Progenitor cell of endocrine pancreas (in vitro differentiated cells): Measurements from ENCODE around the gene GLYR1. TPM values are rescaled to one million over a fixed set of nuclear protein-coding genes. Genes with fewer than 3 reads are reported as not detected.

Source experiments
- DNase-seq: peaks from one replicate; pipeline ENCODE4 v3.0.0; 2021; ENCODE audit warnings: low spot score; ENCODE audit not compliant: unreplicated experiment
- H3K27ac Mint-ChIP-seq: 2 replicates; pipeline ENCODE4 v1.8.0; 2021; ENCODE audit warnings: mild to moderate bottlenecking, moderate library complexity, mixed read lengths
- H3K27me3 Mint-ChIP-seq: 2 replicates; pipeline ENCODE4 v1.8.0; 2021; ENCODE audit warnings: mixed read lengths
- H3K36me3 Mint-ChIP-seq: 2 replicates; pipeline ENCODE4 v1.8.0; 2022; ENCODE audit warnings: mixed read lengths; ENCODE audit not compliant: insufficient read depth
- H3K4me1 Mint-ChIP-seq: 2 replicates; pipeline ENCODE4 v1.8.0; 2021; ENCODE audit warnings: low read depth, mixed read lengths
- H3K4me3 Mint-ChIP-seq: 2 replicates; pipeline ENCODE4 v1.8.0; 2021; ENCODE audit warnings: low read depth, mild to moderate bottlenecking, moderate library complexity, mixed read lengths
- H3K9me3 Mint-ChIP-seq: 2 replicates; pipeline ENCODE4 v1.8.0; 2021; ENCODE audit warnings: low read depth, mixed read lengths
- total RNA-seq: library from RNA; stranded (reverse); gene quantifications from 2 replicates; pipeline ENCODE4 v1.2.1, GENCODE V29; 2021
- TF ChIP-seq, protein P1 (sequence below): fragments of 200-600 bp; sonication (generic); IDR thresholded peaks from one replicate; pipeline ENCODE4 v1.5.0; 2021; ENCODE audit warnings: antibody characterized with exemption, mild to moderate bottlenecking; ENCODE audit not compliant: unreplicated experiment

The GLYR1 gene
- total RNA-seq, 1 donor from 2014 or later, result 129 TPM

DNA sequence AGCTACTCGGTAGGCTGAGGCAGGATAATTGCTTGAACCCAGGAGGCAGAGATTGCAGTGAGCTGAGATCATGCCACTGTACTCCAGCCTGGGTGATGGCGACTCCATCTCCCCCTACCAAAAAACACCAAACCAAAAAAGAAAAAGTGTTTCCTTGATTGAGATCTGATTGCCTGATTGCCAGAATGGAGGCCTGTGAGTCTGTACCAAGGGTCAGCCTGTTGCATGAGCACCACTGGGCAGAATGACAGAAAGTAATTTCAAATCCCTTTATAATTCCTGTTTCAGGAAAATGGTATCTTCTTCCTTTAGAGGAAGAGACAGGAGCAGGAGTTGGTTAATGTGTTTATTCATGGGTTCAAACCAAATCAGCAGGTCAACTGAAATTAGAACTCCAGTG is 8.7 kb upstream of the GLYR1 start:
- Mint-ChIP-seq H3K36me3 (peaks cover 23% of the 10 kb centered on the region), H3K27me3 (no peaks in the 10 kb centered on the region), H3K4me3 (no peak overlapping the region), H3K9me3 (no peaks in the 10 kb centered on the region), H3K4me1 (peaks cover 3% of the 10 kb centered on the region), H3K27ac (no peak overlapping the region)
- DNase-seq, result no peak
- TF ChIP-seq, protein P1, sequence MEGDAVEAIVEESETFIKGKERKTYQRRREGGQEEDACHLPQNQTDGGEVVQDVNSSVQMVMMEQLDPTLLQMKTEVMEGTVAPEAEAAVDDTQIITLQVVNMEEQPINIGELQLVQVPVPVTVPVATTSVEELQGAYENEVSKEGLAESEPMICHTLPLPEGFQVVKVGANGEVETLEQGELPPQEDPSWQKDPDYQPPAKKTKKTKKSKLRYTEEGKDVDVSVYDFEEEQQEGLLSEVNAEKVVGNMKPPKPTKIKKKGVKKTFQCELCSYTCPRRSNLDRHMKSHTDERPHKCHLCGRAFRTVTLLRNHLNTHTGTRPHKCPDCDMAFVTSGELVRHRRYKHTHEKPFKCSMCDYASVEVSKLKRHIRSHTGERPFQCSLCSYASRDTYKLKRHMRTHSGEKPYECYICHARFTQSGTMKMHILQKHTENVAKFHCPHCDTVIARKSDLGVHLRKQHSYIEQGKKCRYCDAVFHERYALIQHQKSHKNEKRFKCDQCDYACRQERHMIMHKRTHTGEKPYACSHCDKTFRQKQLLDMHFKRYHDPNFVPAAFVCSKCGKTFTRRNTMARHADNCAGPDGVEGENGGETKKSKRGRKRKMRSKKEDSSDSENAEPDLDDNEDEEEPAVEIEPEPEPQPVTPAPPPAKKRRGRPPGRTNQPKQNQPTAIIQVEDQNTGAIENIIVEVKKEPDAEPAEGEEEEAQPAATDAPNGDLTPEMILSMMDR, result no peak

DNA sequence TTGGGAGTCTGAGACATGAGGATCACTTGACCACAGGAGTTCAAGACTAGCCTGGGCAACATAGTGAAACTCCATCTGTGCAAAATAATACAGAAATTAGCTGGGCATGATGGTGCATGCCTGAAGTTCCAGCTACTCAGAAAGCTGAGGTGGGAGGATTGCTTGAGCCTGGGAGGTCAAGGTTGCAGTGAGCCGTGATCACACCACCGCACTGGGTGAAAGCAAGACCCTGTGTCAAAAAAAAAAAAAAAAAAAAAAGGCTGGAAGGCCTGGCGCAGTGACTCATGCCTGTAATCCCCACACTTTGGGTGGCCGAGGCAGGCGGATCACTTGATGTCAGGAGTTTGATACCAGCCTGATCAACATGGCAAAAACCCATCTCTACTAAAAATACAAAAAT is 8.3 kb upstream of the GLYR1 start:
- Mint-ChIP-seq H3K27ac (no peak overlapping the region), H3K9me3 (no peaks in the 10 kb centered on the region), H3K36me3 (peaks cover 21% of the 10 kb centered on the region), H3K4me3 (no peak overlapping the region), H3K27me3 (no peaks in the 10 kb centered on the region), H3K4me1 (peaks cover 3% of the 10 kb centered on the region)
- no peak for DNase-seq
- TF ChIP-seq, protein P1, result no peak

DNA sequence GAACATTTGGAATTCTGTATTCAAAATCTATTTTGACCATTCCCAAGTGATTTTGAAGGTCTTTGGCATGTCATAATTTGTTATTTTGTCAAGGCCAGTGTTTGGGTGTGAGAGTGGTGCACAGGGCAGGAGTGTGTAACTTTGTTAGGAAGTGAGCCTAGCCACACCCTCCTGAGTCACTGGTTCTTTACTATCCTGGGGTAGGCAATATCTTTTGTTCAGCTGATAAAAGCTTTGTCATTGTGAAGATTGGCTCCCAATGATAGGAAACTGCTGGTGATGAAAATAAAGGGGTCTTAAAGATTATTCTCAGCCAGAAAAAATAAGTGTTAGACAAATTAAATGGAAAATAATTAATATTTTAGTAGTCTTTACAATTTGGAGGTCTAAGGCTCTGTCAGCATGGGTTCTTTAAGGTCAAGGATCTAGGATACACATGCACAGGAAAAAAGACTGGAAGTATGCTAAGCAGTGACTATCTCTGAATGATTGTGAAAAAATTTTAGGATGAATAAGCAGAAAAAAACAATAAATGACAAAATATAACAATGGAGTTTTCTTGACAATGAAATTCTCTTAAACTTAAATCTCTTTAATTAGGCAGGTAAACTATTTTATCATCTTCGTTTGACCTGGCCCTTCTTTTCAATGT is 5.3 kb upstream of the GLYR1 start:
- peaks cover 20% of the 10 kb centered on the region for H3K4me1 Mint-ChIP-seq
- H3K4me3 Mint-ChIP-seq, result no peak overlapping the region
- DNase-seq, result no peak
- no peak overlapping the region for H3K27ac Mint-ChIP-seq
- TF ChIP-seq, protein P1, result no peak
- no peaks in the 10 kb centered on the region for H3K9me3 Mint-ChIP-seq
- H3K36me3 Mint-ChIP-seq, result peaks cover 7% of the 10 kb centered on the region
- no peaks in the 10 kb centered on the region for H3K27me3 Mint-ChIP-seq

DNA sequence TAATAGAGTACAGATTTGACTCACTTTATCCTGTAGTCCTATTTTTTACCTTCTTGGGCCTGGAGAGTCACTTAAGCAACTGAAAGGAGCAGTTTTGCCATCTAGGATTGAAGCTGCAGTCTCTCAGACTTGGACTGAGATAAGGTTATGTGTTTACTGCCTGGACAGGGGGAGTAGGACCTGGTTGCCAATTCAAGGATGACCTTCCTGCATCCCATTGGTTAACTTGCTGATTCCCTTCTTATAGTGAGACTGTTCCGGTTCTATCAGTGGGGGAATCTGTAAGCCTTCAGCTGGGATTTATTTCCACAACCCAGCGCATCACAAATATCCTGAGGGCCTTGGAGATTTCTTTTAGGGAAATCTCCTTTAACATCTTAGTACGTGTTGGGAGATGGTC is 3.1 kb upstream of the GLYR1 start:
- Mint-ChIP-seq H3K27me3 (no peaks in the 10 kb centered on the region), H3K36me3 (peaks cover 5% of the 10 kb centered on the region), H3K9me3 (no peaks in the 10 kb centered on the region), H3K4me1 (peaks cover 31% of the 10 kb centered on the region), H3K4me3 (peak overlapping the region; percentile 24), H3K27ac (no peak overlapping the region)
- no peak for DNase-seq
- TF ChIP-seq, protein P1, result no peak

DNA sequence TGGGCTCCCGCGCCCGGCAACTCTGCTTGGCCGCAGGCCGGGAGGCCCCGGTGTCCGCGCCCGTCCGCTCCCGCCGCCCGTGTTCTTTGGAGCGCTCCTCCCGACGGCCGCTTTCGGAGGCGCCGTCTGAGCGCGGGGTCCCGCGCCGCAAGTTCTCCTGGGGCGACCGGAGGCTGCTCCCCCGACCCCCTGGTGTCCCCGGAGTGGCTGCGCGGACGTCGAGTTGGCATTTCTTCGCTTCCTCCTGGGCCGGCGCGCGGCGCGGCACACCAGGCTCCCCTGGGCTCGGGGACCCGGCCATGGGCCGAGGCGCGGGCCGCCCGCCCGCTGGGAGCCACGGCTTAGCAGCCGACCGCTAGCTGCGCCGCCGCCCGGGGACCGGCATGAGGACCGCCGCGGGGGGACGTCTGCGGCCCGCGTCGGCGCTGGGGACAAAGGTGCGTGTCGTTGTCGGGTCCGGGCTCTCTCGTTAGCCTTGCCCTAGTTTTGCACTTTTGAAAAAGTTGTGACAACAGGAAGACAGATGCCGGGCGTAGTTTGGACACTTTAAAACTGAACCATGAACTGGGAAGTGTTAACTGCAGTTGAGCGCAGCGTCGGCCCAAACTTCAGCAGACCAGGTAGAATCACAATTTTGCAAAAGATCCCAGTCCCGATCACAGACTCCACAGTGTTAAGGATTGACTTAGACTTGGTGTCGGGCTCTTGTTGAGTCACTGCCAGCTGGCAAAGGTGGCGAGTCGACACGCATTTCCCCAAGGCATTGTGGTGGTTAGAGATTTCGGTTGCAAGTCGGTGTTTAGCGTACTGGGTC is 893 bp upstream of the GLYR1 start:
- Mint-ChIP-seq H3K27ac (peak overlapping the region; percentile 96), H3K4me1 (peaks cover 31% of the 10 kb centered on the region), H3K36me3 (peaks cover 10% of the 10 kb centered on the region), H3K9me3 (no peaks in the 10 kb centered on the region), H3K27me3 (no peaks in the 10 kb centered on the region), H3K4me3 (peak overlapping the region; percentile 85)
- DNase-seq, result peak; percentile 20
- TF ChIP-seq, protein P1, result peak; percentile 14
